Fibroblast of the aortic adventitia (primary cell): ENCODE data around the gene KIT. TPM values are rescaled to one million over a fixed set of nuclear protein-coding genes. Genes with fewer than 3 reads are reported as not detected.

Experiments
- DNase-seq: peaks from one replicate; pipeline ENCODE4 v3.0.0-alpha.2; 2010; ENCODE audit warnings: low read depth
- H3K4me3 ChIP-seq: 2 replicates; pipeline ENCODE4 v1.5.1; 2011; ENCODE audit warnings: low read depth, mild to moderate bottlenecking, control low read depth, low read length, moderate library complexity
- total RNA-seq: library from RNA; depleted of rRNA; stranded (reverse); fragments of >200 nt; gene quantifications from 2 replicates; pipeline ENCODE4 v1.2.3, GENCODE V29; 2012; ENCODE audit warnings: low replicate concordance
- TF ChIP-seq, protein P1 (sequence below): IDR thresholded peaks from 2 replicates; pipeline ENCODE4 v1.5.1; 2011; ENCODE audit warnings: mild to moderate bottlenecking, low read length, control low read depth, inconsistent platforms; ENCODE audit not compliant: insufficient read depth

The KIT gene
- total RNA-seq, 1 donor: 2.7 TPM

DNA sequence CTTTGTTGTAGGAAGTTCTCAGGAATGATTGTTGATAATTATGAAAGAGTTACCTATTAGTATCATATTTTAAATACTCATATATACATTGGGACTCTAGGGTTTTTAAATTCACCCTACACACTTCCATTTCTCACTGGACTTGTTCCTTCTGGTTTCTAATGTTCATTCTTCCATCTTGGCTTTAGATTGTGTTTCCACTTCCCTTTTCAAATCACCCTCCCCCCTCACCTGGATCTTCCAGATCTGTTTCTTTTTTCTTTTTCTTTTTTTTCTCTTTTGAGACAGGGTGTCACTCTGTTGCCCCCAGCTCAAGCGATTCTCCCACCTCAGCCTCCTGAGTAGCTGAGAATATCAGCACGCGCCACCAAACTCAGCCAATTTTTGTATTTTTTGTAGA, 6.7 kb upstream of the KIT start:
- no peak for DNase-seq
- H3K4me3 ChIP-seq: no peak overlapping the region
- TF ChIP-seq, protein P1, sequence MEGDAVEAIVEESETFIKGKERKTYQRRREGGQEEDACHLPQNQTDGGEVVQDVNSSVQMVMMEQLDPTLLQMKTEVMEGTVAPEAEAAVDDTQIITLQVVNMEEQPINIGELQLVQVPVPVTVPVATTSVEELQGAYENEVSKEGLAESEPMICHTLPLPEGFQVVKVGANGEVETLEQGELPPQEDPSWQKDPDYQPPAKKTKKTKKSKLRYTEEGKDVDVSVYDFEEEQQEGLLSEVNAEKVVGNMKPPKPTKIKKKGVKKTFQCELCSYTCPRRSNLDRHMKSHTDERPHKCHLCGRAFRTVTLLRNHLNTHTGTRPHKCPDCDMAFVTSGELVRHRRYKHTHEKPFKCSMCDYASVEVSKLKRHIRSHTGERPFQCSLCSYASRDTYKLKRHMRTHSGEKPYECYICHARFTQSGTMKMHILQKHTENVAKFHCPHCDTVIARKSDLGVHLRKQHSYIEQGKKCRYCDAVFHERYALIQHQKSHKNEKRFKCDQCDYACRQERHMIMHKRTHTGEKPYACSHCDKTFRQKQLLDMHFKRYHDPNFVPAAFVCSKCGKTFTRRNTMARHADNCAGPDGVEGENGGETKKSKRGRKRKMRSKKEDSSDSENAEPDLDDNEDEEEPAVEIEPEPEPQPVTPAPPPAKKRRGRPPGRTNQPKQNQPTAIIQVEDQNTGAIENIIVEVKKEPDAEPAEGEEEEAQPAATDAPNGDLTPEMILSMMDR: no peak

DNA sequence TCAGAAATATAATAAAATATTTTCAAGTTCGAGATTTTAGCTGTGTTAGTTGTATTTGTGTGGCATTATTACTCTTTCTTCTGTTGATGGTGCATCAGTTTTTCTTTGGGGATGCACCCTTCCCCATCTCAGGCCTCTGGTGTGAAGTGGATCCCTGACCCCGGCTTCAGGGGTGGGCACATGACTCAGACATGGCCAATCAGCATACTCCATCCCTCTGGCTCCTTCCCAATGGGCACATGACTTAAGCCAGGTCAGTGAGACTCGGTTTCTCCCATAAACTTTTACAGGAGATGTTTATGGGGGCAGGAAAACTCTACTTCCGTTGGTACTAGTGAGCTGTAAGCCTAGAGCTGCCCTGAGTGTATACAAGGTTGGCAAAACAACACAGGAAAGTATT, 3.0 kb upstream of the KIT start:
- TF ChIP-seq, protein P1: no peak
- H3K4me3 ChIP-seq: no peak overlapping the region
- no peak for DNase-seq

DNA sequence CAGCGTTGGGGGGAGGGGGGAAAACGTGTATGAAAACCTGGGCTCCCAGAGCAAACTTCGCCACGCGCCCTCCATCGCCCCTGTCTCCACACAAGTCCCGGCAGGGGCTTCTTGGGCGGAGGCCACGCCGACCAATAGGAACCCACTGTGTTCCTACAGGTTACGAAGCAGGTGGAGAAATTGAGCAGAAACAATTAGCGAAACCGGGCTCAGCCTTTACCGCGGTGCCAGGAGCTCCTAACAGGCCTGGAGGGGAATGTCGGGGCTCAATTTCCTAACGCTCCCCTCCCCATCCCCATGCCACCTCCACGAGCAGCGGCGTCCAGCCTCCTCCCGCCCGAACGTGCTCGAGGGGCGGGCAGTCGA, 589 bp upstream of the KIT start:
- TF ChIP-seq, protein P1: no peak
- DNase-seq: no peak
- no peak overlapping the region for H3K4me3 ChIP-seq

DNA sequence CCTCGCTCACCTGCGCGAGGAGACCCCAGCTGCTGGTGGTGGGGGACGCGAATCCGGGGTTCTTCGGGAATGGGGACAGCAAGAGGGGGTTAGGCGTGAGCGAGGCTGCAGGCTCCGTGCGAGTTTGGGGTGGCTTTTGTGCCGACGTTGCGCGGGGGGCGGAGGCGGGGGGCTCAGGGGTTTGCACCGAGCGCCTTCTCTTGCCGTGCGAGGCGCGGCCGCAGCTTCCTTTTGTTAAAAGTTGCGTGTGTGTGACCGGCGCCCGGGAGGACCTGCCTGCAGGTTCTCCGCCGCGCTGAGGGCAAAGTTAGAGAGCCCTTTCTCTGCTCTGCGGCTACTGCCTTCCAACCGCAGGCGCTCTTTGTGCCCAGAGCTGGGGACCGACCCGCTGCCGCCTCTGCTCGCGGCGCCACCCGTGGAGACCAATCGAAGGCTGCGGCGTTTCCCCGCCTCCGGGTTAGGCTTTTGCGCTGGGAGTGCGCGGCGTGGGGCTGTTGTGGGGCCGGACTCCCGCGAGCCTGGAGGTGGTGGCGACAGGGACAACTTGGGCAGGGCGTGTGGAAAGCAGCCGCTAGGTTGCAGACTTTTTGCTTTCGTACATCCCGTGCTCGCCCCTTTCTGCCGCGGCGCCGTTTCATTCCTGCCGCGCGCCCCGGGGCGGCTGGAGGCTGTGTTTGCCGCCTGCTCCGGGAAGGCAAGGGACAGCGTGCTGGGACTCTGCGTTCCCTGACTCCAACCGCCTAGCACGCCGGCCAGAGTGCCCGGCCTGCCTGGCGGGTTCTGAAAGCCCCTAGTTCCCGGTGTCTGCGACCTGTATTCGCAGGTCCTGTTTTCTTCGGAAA, 716 bp downstream of the KIT start:
- peak; percentile 7 for DNase-seq
- peak overlapping the region; percentile 51 for H3K4me3 ChIP-seq
- TF ChIP-seq, protein P1: peak; percentile 32

DNA sequence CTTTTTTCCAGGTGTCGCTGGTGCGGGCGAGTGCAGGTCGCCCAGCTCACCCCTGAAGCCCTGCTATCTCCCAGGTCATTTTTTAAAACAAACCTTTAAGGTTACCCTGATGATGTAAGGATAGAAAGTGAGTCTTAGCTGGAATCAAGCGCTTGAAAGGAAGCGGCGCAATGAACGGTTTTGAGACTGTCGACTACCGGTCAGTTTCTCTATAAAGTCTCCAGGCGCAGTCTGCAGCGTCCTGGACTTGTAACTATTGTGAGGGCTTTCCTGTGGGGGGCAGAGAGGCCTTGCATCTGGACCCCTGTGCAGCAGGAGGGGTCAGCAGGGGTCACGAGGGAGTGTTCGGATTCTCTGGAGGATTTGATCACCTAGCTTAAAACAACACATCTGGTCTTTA, 1.6 kb downstream of the KIT start:
- DNase-seq: peak; percentile 4
- no peak overlapping the region for H3K4me3 ChIP-seq
- TF ChIP-seq, protein P1: no peak

DNA sequence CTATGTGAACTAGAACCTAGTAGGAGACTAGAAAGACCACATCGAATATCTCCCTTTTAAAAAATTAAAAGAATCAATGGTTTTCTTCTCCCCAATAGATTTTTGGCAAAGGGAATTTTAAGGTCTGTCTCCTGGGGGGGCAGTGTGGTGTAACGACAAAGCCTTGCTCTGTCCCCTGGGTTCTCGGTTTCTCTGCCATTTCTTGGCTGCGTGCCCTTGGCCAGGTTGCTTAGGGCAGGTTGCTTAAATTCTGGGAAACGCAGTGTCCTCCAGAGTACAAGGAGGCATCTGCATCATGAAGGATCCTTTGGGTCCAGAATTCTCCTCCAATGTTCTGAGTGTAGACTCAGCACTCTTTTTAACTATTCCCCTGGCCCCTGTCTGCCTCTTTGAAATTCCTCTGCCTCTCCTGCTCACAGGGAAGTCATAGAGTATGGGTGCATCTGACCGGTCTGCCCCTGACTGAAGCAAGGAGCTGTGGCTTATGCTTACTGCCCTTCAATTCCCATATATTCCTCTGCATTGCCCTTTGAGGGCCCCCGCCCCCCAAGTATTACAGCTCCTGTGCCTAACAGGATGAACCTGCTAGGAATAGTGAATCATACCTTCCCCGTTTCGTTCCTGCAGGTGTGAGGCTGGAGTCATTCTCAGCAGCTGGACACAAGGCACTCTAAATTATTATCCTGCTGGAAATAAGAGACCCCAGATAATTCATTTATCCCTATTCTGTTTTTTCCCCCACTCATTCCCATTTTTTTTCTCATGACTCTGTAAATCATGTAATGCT, 2.2 kb downstream of the KIT start:
- no peak for DNase-seq
- no peak overlapping the region for H3K4me3 ChIP-seq
- TF ChIP-seq, protein P1: no peak
